ENCODE results near the gene SDHAF4.
"Not testable (repeated sequence)": the region's sequence is repeated elsewhere in the genome, so short reads cannot be mapped to it uniquely, and the experiment has no call there.

The SDHAF4 gene

DNA sequence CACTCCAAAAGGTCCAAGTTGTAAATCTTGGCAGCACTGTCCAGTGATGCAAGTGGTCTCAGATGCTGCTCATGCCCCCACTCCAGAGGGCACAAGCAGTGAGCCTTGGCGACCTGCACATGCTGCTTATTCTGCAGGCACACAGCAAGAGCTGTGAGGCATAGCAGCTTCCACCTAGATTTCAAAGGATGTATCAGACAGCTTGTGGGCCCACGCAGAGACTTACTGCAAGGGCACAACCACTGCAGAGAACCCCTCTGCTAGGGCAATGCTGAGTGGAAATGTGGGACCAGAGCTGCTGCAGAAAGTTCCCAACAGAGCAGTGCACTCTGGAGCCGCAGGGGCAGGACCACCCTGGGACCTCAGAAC lies 26.4 kb downstream of the SDHAF4 start:
- no peak for DNase-seq

GRCh38 chr6:70599187-70599586 lies 32.5 kb downstream of the SDHAF4 start:
- DNase-seq: no peak

GRCh38 chr6:70601014-70601413 lies 34.3 kb downstream of the SDHAF4 start:
- no peak for DNase-seq

DNA sequence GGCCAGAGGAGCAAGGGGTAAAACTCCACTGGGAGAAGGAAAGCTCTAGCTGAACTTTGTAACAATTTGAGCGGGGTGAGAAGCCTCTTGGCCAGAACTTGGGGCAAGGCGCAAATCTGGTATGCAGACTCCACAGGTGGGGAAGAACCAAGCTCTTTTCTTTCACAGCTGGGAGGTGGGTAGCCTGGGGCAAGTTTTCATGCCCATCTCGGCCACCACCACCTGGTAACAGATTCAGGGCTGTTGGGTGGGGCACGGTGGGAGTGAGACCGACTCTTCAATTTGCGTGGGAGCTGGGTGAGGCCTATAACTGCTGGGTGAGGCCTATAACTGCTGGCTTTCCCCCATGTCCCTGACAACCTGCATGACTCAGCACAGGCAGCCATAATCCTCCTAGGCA lies 37.5 kb downstream of the SDHAF4 start:
- DNase-seq: no peak

DNA sequence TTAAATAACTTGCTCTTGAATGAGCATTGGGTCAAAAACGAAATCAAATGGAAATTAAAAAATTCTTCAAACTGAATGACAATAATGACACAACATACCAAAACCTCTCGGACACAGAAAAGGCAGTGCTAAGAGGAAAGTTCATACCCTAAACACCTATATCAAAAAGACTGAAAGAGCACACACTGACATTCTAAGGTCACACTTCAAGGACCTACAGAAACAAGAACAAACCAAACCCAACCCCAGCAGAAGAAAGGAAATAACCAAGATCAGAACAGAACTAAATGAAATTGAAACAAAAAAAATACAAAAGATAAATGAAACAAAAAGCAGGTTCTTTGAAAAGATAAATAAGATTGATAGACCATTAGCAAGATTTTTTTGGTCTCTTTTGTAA lies 40.6 kb downstream of the SDHAF4 start:
- not testable (repeated sequence) for DNase-seq

DNA sequence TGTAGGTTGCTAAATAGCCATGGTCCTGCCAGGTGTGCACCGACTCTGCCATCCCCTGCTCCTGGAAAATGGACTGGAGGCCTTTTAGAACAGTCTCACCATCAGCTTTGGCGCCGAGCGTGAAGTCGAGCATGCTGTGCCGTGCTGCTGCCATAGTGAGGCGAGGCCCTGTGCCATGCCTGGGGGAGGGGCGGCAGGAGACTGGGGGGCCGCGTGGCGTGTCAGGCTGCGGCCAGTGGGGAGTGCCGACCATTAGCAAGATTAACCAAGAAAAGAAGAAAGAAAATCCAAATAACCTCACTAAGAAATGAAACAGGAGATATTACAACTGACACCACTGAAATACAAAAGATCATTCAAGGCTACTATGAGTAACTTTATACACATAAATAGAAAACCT lies 42.5 kb downstream of the SDHAF4 start:
- DNase-seq: not testable (repeated sequence)

DNA sequence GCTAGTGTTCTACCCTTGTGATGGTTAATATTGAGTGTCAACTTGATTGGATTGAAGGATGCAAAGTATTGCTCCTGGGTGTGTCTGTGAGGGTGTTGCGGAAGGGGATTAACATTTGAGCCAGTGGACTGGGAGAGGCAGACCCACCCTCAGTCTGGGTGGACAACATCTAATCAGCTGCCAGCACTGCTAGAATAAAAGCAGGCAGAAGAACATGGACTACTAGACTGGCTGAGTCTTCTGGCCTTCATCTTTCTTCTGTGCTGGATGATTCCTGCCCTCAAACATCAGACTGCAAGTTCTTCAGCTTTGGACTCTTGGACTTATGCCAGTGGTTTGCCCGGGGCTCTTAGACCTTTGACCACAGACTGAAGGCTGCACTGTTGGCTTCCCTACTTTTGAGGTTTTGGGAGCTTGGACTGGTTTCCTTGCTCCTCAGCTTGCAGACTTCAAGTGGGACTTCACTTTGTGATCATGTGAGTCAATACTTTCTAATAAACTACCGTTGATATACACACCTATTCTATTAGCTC lies 50.1 kb downstream of the SDHAF4 start:
- DNase-seq: no peak

DNA sequence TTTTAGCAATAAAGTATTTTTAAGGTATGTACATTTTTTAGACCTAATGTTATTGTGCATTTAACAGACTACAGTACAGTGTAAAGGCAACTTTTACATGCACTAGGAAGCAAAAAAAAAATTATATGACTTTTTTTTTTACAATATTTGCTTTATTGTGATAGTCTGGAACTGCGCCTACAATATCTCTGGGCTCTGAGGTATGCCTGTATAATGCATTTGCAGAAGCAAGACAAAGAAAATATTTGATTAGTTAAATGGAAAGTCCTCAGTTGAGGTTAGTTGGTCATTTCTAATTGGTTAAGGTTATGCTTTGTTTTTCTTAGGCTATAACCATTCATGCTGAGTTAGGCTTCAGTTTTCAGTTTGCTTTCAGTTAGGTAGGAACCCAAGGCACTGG lies 54.0 kb downstream of the SDHAF4 start:
- DNase-seq: no peak

GRCh38 chr6:70622461-70622860 lies 55.7 kb downstream of the SDHAF4 start:
- no peak for DNase-seq

DNA sequence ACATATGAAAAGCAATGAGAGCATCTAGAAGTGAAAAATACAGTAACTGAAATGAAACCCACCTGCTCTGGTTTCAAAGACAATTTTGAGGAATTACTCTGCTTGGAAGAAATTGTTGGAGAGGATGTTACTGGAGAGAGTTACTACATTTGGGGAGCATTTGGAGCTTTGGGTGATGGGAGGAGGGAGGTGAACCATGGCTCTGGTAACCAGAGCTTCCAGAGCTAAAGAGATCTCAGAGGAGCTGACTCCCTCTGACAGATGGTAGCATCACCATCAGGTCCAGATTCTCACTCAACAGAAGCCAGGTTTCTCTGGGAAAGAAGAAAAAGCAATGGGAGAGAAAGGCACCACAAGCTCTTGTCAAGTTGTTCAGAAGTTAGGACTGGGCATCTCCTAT lies 58.7 kb downstream of the SDHAF4 start:
- DNase-seq: no peak

- no peak for DNase-seq
Measured at GRCh38 chr6:70627500-70628254, 60.9 kb downstream of the SDHAF4 start.

- DNase-seq: no peak
Measured at GRCh38 chr6:70629929-70630328, 63.2 kb downstream of the SDHAF4 start.

DNA sequence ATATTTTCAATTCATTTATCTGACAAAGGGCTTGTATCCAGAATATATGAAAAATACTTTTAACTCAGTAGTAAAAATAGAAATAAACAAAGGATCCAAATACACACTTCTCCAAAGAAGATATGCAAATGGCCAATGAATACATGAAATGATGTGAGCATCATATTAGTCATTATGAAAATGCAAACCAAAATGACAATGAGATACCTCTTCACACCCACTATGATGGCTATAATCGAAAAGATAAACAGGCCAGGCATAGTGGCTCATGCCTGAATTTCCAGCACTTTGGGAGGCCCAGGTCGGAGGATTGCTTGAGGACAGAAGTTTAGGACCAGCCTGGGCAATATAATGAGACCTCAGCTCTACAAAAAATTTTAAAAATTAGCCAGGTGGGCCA lies 67.1 kb downstream of the SDHAF4 start:
- DNase-seq: no peak

DNA sequence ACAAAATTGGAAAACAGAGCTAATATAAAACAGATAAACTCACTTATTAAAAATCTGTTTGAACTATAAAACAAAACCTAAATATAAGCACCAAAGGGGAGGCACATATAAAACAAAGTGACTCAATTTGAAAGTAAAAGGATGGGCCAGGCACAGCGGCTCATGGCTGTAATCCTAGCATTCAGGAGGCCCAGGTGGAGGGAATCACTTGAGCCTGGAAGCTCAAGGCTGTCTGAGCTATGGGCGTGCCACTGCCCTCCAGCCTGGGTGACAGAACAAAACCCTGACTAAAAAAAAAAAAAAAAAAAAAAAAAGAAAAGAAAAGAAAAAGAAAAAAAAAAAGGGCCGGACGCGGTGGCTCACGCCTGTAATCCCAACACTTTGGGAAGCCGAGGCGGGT lies 69.9 kb downstream of the SDHAF4 start:
- DNase-seq: no peak

DNA sequence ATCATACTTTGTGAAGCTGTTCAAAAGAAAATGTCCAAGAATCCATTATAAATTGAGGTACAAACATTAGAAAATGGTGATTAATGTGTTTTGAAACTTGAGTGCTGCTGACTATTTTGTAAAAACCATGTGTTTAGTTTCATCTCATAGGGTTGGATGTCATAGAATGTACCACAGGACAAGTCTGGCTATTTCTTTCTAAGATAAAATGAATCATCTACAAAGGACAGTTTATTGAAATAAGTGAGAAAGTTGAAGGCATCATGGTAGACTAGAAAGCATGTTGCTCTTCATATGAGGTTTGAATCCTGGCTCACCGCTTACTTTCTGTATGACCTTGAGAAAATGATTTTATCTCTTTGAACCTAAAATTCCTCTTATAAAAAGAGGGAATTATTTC lies 71.7 kb downstream of the SDHAF4 start:
- no peak for DNase-seq
